ENCODE measurements around the gene SMIM1.

GRCh38 chr1:3770047-3770765, 2.3 kb upstream of the SMIM1 start:
- TF ChIP-seq CTCF (IDR thresholded peaks at IDR 0.05; ENCODE audit: low read depth, low read length, poor library complexity, severe bottlenecking) = no peak
- TF ChIP-seq EZH2phosphoT487 (IDR thresholded peaks at IDR 0.05; ENCODE audit: borderline replicate concordance, low read length) = no peak
